Body of pancreas (tissue), 4 donors: Measurements from ENCODE around the gene NEXN. TPM values are rescaled to one million over a fixed set of nuclear protein-coding genes. Genes with fewer than 3 reads are reported as not detected.

Experiments
- ATAC-seq: fragments of 150-250 bp; one replicate; pipeline ENCODE4 v1.9.1; 2016
- DNase-seq, 4 donors: peaks; one replicate each; pipeline ENCODE4 v3.0.0-alpha.2; 2019
- H3K27ac ChIP-seq, 4 donors: fragments of 200-600 bp; sonication (generic); 1 replicate in 3 of 4; 2 replicates in 1 of 4; pipeline versions ENCODE4 v1.5.1 to v1.6.1; 2016 to 2019; ENCODE audit warnings: mild to moderate bottlenecking in 1 of 4, mixed read lengths in 1 of 4, moderate library complexity in 1 of 4
- H3K27me3 ChIP-seq, 2 donors: fragments of 200-600 bp; sonication (generic); one replicate each; pipeline ENCODE4 v1.6.0; 2016; ENCODE audit warnings: mild to moderate bottlenecking in 1 of 2
- H3K36me3 ChIP-seq, 2 donors: fragments of 200-600 bp; sonication (generic); replicated peaks in 1 of 2; 2 replicates each; pipeline ENCODE4 v1.5.1; 2016; ENCODE audit warnings: low read depth in 2 of 2; ENCODE audit not compliant: insufficient read depth in 1 of 2
- H3K4me1 ChIP-seq: fragments of 200-600 bp; sonication (generic); one replicate; pipeline ENCODE4 v1.6.0; 2016
- H3K4me3 ChIP-seq, 2 donors: fragments of 200-600 bp; sonication (generic); 1 replicate in 1 of 2; 2 replicates in 1 of 2; pipeline ENCODE4 v1.5.1; 2016 to 2019
- H3K9me3 ChIP-seq, 3 donors: fragments of 200-600 bp; sonication (generic); 1 replicate in 2 of 3; 2 replicates in 1 of 3; pipeline ENCODE4 v1.5.1; 2016
- POLR2A ChIP-seq, 3 donors: fragments of 450-650 bp; IDR thresholded peaks; one replicate each; pipeline ENCODE4 v1.6.1; 2016; ENCODE audit warnings: antibody characterized with exemption in 3 of 3, mild to moderate bottlenecking in 2 of 3
- WGBS, 2 donors: methylation state at CpG; one replicate each; pipeline ENCODE4 v1.1.5; 2017; 5-methylcytosine and 5-hydroxymethylcytosine counted together
- intact Hi-C: fragments of 100-400 bp; cut with DNase I; formaldehyde crosslinking; loops from one replicate; pipeline ENCODE4 v1.15.1; 2023
- total RNA-seq, 2 donors: library from RNA; depleted of rRNA; stranded (reverse); fragments of >200 nt; gene quantifications; one replicate each; pipeline ENCODE4 v1.1.0, GENCODE V29; 2016
- TF ChIP-seq, protein P1 (sequence below), 7 experiments: fragments of 450-650 bp in 4 of 7; fragments of 200-600 bp in 3 of 7; sonication (generic) in 3 of 7; IDR thresholded peaks; one replicate each; pipeline ENCODE4 v1.5.1; 2016 to 2019; ENCODE audit warnings: antibody characterized with exemption in 7 of 7

The NEXN gene
- total RNA-seq, 2 donors from 2014 or later = 7.5 to 13.2 TPM

GRCh38 chr1:77940921-77941570 is 52.6 kb downstream of the NEXN start:
- Histone ChIP-seq H3K9me3 (no peaks in the 10 kb centered on the region), H3K27me3 (no peaks in the 10 kb centered on the region), H3K4me3 (no peak overlapping the region), H3K27ac (no peak overlapping the region), H3K36me3 (peaks cover 0 to 16% of the 10 kb centered on the region in 2 donors), H3K4me1 (no peaks in the 10 kb centered on the region)
- TF ChIP-seq, protein P1, sequence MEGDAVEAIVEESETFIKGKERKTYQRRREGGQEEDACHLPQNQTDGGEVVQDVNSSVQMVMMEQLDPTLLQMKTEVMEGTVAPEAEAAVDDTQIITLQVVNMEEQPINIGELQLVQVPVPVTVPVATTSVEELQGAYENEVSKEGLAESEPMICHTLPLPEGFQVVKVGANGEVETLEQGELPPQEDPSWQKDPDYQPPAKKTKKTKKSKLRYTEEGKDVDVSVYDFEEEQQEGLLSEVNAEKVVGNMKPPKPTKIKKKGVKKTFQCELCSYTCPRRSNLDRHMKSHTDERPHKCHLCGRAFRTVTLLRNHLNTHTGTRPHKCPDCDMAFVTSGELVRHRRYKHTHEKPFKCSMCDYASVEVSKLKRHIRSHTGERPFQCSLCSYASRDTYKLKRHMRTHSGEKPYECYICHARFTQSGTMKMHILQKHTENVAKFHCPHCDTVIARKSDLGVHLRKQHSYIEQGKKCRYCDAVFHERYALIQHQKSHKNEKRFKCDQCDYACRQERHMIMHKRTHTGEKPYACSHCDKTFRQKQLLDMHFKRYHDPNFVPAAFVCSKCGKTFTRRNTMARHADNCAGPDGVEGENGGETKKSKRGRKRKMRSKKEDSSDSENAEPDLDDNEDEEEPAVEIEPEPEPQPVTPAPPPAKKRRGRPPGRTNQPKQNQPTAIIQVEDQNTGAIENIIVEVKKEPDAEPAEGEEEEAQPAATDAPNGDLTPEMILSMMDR (IDR thresholded peaks at IDR 0.05) = no peak
- TF ChIP-seq POLR2A (IDR thresholded peaks at IDR 0.05) = no peak
- ATAC-seq (no peak), DNase-seq (no peak)
- 94 to 95% methylated on average over 4 of the region's 4 CpGs for WGBS, 2 donors
- intact Hi-C loops = no loop called here

GRCh38 chr1:77942400-77943140 is 54.1 kb downstream of the NEXN start:
- Histone ChIP-seq H3K9me3 (no peaks in the 10 kb centered on the region), H3K27ac (no peak overlapping the region), H3K4me3 (no peak overlapping the region), H3K4me1 (no peaks in the 10 kb centered on the region), H3K36me3 (peaks cover 0 to 19% of the 10 kb centered on the region in 2 donors), H3K27me3 (no peaks in the 10 kb centered on the region)
- no peak for ATAC-seq
- intact Hi-C loops = no loop called here
- 96% methylated on average over 4 of the region's 4 CpGs for WGBS, 2 donors
- no peak for DNase-seq
- TF ChIP-seq, protein P1 (IDR thresholded peaks at IDR 0.05) = no peak
- no peak for TF ChIP-seq POLR2A (IDR thresholded peaks at IDR 0.05)

DNA sequence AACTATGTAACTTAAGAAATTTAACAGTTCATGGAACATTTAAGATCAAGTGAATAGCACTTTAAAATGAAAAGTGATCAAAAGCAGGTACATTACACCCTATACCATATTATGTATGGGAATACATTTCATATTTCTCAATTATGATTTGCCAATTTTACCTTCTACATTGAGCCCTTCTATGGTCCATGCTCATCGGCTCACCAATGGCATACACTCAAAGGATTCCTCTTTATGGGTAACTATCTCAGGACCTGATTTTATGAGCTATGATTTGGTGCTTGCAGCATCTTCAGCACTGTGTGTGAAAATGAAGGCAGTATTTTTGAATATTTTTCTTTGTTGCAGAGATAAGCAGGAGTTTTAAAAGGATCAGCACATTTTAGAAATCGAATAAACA is 56.9 kb downstream of the NEXN start:
- H3K36me3 ChIP-seq = peaks cover 0 to 21% of the 10 kb centered on the region in 2 donors
- no peaks in the 10 kb centered on the region for H3K27me3 ChIP-seq
- intact Hi-C loops = no loop called here
- no peak for TF ChIP-seq POLR2A (IDR thresholded peaks at IDR 0.05)
- TF ChIP-seq, protein P1 (IDR thresholded peaks at IDR 0.05) = no peak
- no peak for ATAC-seq
- no peak overlapping the region for H3K27ac ChIP-seq
- DNase-seq = no peak
- H3K9me3 ChIP-seq = no peaks in the 10 kb centered on the region
- H3K4me3 ChIP-seq = no peak overlapping the region
- H3K4me1 ChIP-seq = peaks cover 14% of the 10 kb centered on the region
- WGBS, 2 donors = 65 to 72% methylated on average over 2 of the region's 2 CpGs

GRCh38 chr1:77948841-77949424 is 60.5 kb downstream of the NEXN start:
- ATAC-seq (peak; percentile 62), DNase-seq (peak in 3 of 4 donors; percentile 23 to 44 (median 37))
- H3K4me3 ChIP-seq = no peak overlapping the region
- intact Hi-C loops = no loop called here
- TF ChIP-seq POLR2A (IDR thresholded peaks at IDR 0.05) = no peak
- TF ChIP-seq, protein P1 (IDR thresholded peaks at IDR 0.05) = peak in 6 of 7 experiments; percentile 12 to 43 (median 30)
- peaks cover 0 to 30% of the 10 kb centered on the region in 2 donors for H3K36me3 ChIP-seq
- WGBS, 2 donors = 30 to 32% methylated on average over 2 of the region's 2 CpGs
- no peak overlapping the region for H3K27ac ChIP-seq
- no peaks in the 10 kb centered on the region for H3K9me3 ChIP-seq
- H3K4me1 ChIP-seq = peaks cover 14% of the 10 kb centered on the region
- H3K27me3 ChIP-seq = no peaks in the 10 kb centered on the region
